Gastrocnemius medialis (tissue), 4 donors: Measurements from ENCODE around the gene SLC17A2.

Experiments used
- POLR2A ChIP-seq, 2 donors: fragments of 450-650 bp; IDR thresholded peaks; one replicate each; pipeline ENCODE4 v1.6.1; 2017; ENCODE audit warnings: antibody characterized with exemption in 2 of 2, mild to moderate bottlenecking in 2 of 2, moderate library complexity in 2 of 2
- TF ChIP-seq, protein P1 (sequence below), 5 experiments: fragments of 450-650 bp in 3 of 5; fragments of 200-600 bp in 2 of 5; sonication (generic) in 2 of 5; IDR thresholded peaks in 4 of 5; conservative IDR thresholded peaks in 1 of 5; 1 replicate in 4 of 5; 2 replicates in 1 of 5; pipeline ENCODE4 v1.5.1; 2016 to 2019; ENCODE audit warnings: antibody characterized with exemption in 5 of 5, mild to moderate bottlenecking in 3 of 5, moderate library complexity in 3 of 5

DNA sequence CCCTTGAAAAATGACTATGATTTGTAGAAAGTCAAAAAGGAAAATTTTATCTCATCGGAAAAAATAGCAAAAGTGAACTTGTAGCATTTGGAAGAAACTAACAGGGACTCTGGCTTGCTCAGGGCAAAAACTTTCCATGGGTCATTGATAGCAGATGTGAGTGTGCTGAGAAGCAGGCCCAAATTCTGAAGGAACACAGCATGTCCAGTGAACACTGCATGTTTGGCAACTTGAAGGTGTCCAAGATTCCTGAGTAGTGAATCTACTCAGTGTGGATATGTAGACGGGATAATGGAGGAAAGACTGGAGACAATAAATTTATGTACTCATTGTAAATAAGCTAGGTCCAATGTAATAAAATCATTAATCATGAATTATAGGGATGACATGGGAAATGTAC, 8.2 kb downstream of the SLC17A2 start:
- TF ChIP-seq, protein P1, sequence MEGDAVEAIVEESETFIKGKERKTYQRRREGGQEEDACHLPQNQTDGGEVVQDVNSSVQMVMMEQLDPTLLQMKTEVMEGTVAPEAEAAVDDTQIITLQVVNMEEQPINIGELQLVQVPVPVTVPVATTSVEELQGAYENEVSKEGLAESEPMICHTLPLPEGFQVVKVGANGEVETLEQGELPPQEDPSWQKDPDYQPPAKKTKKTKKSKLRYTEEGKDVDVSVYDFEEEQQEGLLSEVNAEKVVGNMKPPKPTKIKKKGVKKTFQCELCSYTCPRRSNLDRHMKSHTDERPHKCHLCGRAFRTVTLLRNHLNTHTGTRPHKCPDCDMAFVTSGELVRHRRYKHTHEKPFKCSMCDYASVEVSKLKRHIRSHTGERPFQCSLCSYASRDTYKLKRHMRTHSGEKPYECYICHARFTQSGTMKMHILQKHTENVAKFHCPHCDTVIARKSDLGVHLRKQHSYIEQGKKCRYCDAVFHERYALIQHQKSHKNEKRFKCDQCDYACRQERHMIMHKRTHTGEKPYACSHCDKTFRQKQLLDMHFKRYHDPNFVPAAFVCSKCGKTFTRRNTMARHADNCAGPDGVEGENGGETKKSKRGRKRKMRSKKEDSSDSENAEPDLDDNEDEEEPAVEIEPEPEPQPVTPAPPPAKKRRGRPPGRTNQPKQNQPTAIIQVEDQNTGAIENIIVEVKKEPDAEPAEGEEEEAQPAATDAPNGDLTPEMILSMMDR (IDR thresholded peaks at IDR 0.05 in 4 of 5, conservative IDR thresholded peaks at IDR 0.05 in 1 of 5) = no peak
- TF ChIP-seq POLR2A (IDR thresholded peaks at IDR 0.05) = no peak
